H1 (cell line): ENCODE data around the gene PDE8B. TPM values are rescaled to one million over a fixed set of nuclear protein-coding genes. Genes with fewer than 3 reads are reported as not detected.

Experiments
- CTCF ChIA-PET: fragments of 300-600 bp; sonication (Branson Sonifier 250); formaldehyde crosslinking; loops from one replicate; lab custom pipeline; 2021; ENCODE audit not compliant: partially characterized antibody; lab: Charles Lee
- POLR2A ChIA-PET: fragments of 300-600 bp; sonication (Branson Sonifier 250); formaldehyde crosslinking; loops from one replicate; lab custom pipeline; 2021; ENCODE audit warnings: inconsistent platforms; ENCODE audit not compliant: partially characterized antibody; lab: Charles Lee
- DNase-seq, 2 experiments: peaks; one replicate each; pipeline versions ENCODE4 v3.0.0 to v3.0.0-alpha.2; 2010 to 2022; ENCODE audit warnings: low spot score in 2 of 2, low read depth in 1 of 2, mixed read lengths in 1 of 2
- FAIRE-seq: peaks from 2 replicates; lab custom pipeline; 2011; peaks lifted over from hg19 to GRCh38; lab: Jason Lieb, UNC
- H2AFZ ChIP-seq: 2 replicates; pipeline ENCODE4 v1.8.1; 2012; ENCODE audit warnings: low read length, inconsistent platforms
- H2AK5ac ChIP-seq: 2 replicates; pipeline ENCODE4 v1.6.1; 2013; ENCODE audit warnings: low read depth, low read length
- H2BK120ac ChIP-seq: replicated peaks from 2 replicates; pipeline ENCODE3; 2013; ENCODE audit warnings: low read depth, low read length, inconsistent platforms
- H2BK12ac ChIP-seq: 2 replicates; pipeline ENCODE4 v1.6.1; 2013; ENCODE audit warnings: low read depth, low read length
- H2BK15ac ChIP-seq: 2 replicates; pipeline ENCODE4 v1.6.1; 2013; ENCODE audit warnings: low read length
- H2BK20ac ChIP-seq: 2 replicates; pipeline ENCODE4 v1.6.1; 2013; ENCODE audit warnings: low read length
- H2BK5ac ChIP-seq: 2 replicates; pipeline ENCODE4 v1.6.1; 2013; ENCODE audit warnings: low read depth, low read length
- H3K14ac ChIP-seq: 2 replicates; pipeline ENCODE4 v1.6.1; 2013; ENCODE audit warnings: inconsistent platforms; ENCODE audit not compliant: insufficient read length
- H3K18ac ChIP-seq: 2 replicates; pipeline ENCODE4 v1.6.1; 2013; ENCODE audit warnings: low read length; ENCODE audit errors: extremely low read depth
- H3K23ac ChIP-seq: 2 replicates; pipeline ENCODE4 v1.6.1; 2013; ENCODE audit warnings: inconsistent platforms; ENCODE audit not compliant: insufficient read length
- H3K23me2 ChIP-seq: 2 replicates; pipeline ENCODE4 v1.6.1; 2013; ENCODE audit warnings: low read depth, low read length
- H3K27ac ChIP-seq: 2 replicates; pipeline ENCODE4 v1.6.1; 2011; ENCODE audit warnings: low read depth, low read length, inconsistent platforms
- H3K27me3 ChIP-seq, 4 experiments: replicated peaks in 1 of 4; 1 replicate in 1 of 4; 2 replicates in 3 of 4; pipeline versions ENCODE4 v1.6.1 to v1.8.1; 2011 to 2013; ENCODE audit warnings: low read length in 3 of 4, mild to moderate bottlenecking in 3 of 4, inconsistent platforms in 2 of 4, mixed read lengths in 2 of 4, moderate library complexity in 1 of 4; ENCODE audit not compliant: control insufficient read depth in 3 of 4, insufficient read depth in 3 of 4; ENCODE audit errors: extremely low read depth in 1 of 4
- H3K36me3 ChIP-seq, 4 experiments: 2 replicates each; pipeline versions ENCODE4 v1.6.1 to v1.8.1; 2011 to 2013; ENCODE audit warnings: mild to moderate bottlenecking in 4 of 4, low read length in 3 of 4, moderate library complexity in 2 of 4, control low read depth in 1 of 4, inconsistent platforms in 1 of 4; ENCODE audit not compliant: insufficient read depth in 4 of 4, control insufficient read depth in 2 of 4
- H3K4ac ChIP-seq: replicated peaks from 2 replicates; pipeline ENCODE3; 2013; ENCODE audit warnings: low read length, low read depth, mixed read lengths, inconsistent platforms; ENCODE audit not compliant: insufficient read length
- H3K4me1 ChIP-seq, 4 experiments: replicated peaks in 1 of 4; 1 replicate in 1 of 4; 2 replicates in 3 of 4; pipeline versions ENCODE4 v1.6.1 to v1.8.1; 2011 to 2013; ENCODE audit warnings: low read length in 3 of 4, inconsistent platforms in 2 of 4, mixed read lengths in 1 of 4; ENCODE audit not compliant: insufficient read depth in 4 of 4, control insufficient read depth in 3 of 4
- H3K4me2 ChIP-seq, 2 experiments: 2 replicates each; pipeline versions ENCODE4 v1.6.1 to v1.8.1; 2011 to 2013; ENCODE audit warnings: low read depth in 2 of 2, low read length in 2 of 2, control low read depth in 1 of 2, inconsistent platforms in 1 of 2, mild to moderate bottlenecking in 1 of 2; ENCODE audit not compliant: insufficient read depth in 1 of 2
- H3K4me3 ChIP-seq, 4 experiments: fragments of 200-600, 300-600 bp in 1 of 4; sonication (generic), shearing (Covaris generic), sonication (Bioruptor Twin) in 1 of 4; 2 replicates each; pipeline versions ENCODE4 v1.5.1 to v1.8.1; 2011 to 2016; ENCODE audit warnings: low read length in 4 of 4, low read depth in 3 of 4, control low read depth in 2 of 4, inconsistent platforms in 2 of 4, mild to moderate bottlenecking in 2 of 4, mixed read lengths in 1 of 4, moderate library complexity in 1 of 4; ENCODE audit not compliant: insufficient read depth in 2 of 4; ENCODE audit errors: extremely low read depth in 1 of 4
- H3K56ac ChIP-seq: replicated peaks from 2 replicates; pipeline ENCODE3; 2013; ENCODE audit warnings: low read depth, mild to moderate bottlenecking, mixed read lengths, low read length, inconsistent platforms; ENCODE audit not compliant: insufficient read length
- H3K79me1 ChIP-seq: 2 replicates; pipeline ENCODE4 v1.6.1; 2013; ENCODE audit warnings: low read depth, low read length, control low read depth
- H3K79me2 ChIP-seq, 2 experiments: 2 replicates each; pipeline versions ENCODE4 v1.6.1 to v1.8.1; 2012 to 2013; ENCODE audit warnings: low read length in 2 of 2, mild to moderate bottlenecking in 2 of 2, inconsistent platforms in 1 of 2; ENCODE audit not compliant: insufficient read depth in 2 of 2, control insufficient read depth in 1 of 2
- H3K9ac ChIP-seq, 4 experiments: replicated peaks in 1 of 4; 1 replicate in 1 of 4; 2 replicates in 3 of 4; pipeline versions ENCODE4 v1.6.1 to v1.8.1; 2011 to 2013; ENCODE audit warnings: low read depth in 3 of 4, low read length in 3 of 4, control low read depth in 2 of 4, mild to moderate bottlenecking in 2 of 4, moderate library complexity in 2 of 4, inconsistent platforms in 1 of 4; ENCODE audit errors: extremely low read depth in 1 of 4
- H3K9me3 ChIP-seq, 2 experiments: 2 replicates each; pipeline versions ENCODE4 v1.6.1 to v1.8.1; 2012 to 2013; ENCODE audit warnings: mild to moderate bottlenecking in 2 of 2, moderate library complexity in 2 of 2, control low read depth in 1 of 2, inconsistent platforms in 1 of 2, low read depth in 1 of 2, low read length in 1 of 2, mixed read lengths in 1 of 2; ENCODE audit not compliant: insufficient read depth in 2 of 2
- H4K20me1 ChIP-seq, 2 experiments: replicated peaks in 1 of 2; 2 replicates each; pipeline versions ENCODE3 to v1.8.1; 2011 to 2013; ENCODE audit warnings: inconsistent platforms in 2 of 2, low read length in 2 of 2, mild to moderate bottlenecking in 1 of 2; ENCODE audit not compliant: insufficient read depth in 2 of 2, control insufficient read depth in 1 of 2
- H4K5ac ChIP-seq: 2 replicates; pipeline ENCODE4 v1.6.1; 2013; ENCODE audit warnings: low read length, low read depth, mixed read lengths, inconsistent platforms; ENCODE audit not compliant: insufficient read length
- H4K8ac ChIP-seq: 2 replicates; pipeline ENCODE4 v1.8.0; 2013; ENCODE audit warnings: mild to moderate bottlenecking, moderate library complexity, low read length, inconsistent platforms; ENCODE audit not compliant: insufficient read depth; ENCODE audit errors: extremely low read depth
- H4K91ac ChIP-seq: replicated peaks from 2 replicates; pipeline ENCODE3; 2013; ENCODE audit warnings: low read length, mixed read lengths, inconsistent platforms; ENCODE audit not compliant: insufficient read length
- BCL11A ChIP-seq, 2 experiments: IDR thresholded peaks; one replicate each; pipeline ENCODE4 v1.6.1; 2011; ENCODE audit warnings: low read depth in 2 of 2, low read length in 2 of 2, mild to moderate bottlenecking in 2 of 2
- BRCA1 ChIP-seq: IDR thresholded peaks from 2 replicates; pipeline ENCODE4 v1.6.1; 2012; ENCODE audit warnings: low read depth, low read length, improper control_type of control experiment
- FOSL1 ChIP-seq: IDR thresholded peaks from 2 replicates; pipeline ENCODE4 v1.6.1; 2011; ENCODE audit warnings: mild to moderate bottlenecking, low read depth, low read length, moderate library complexity; ENCODE audit not compliant: insufficient read depth
- JUN ChIP-seq: IDR thresholded peaks from 2 replicates; pipeline ENCODE4 v1.6.1; 2011; ENCODE audit warnings: low read depth, mild to moderate bottlenecking, improper control_type of control experiment, low read length
- KDM1A ChIP-seq: fragments of 200-600, 300-600 bp; sonication (generic); IDR thresholded peaks from 2 replicates; pipeline ENCODE4 v1.7.1; 2016; ENCODE audit warnings: mild to moderate bottlenecking, low read length, borderline replicate concordance
- NANOG ChIP-seq: IDR thresholded peaks from 2 replicates; pipeline ENCODE4 v1.6.1; 2011; ENCODE audit warnings: low read length, low read depth, mild to moderate bottlenecking, inconsistent platforms; ENCODE audit not compliant: insufficient read depth, poor library complexity, severe bottlenecking
- RFX5 ChIP-seq: IDR thresholded peaks from 2 replicates; pipeline ENCODE4 v1.6.1; 2011; ENCODE audit warnings: low read depth, low read length, improper control_type of control experiment, borderline replicate concordance
- SIN3A ChIP-seq, 2 experiments: IDR thresholded peaks in 1 of 2; conservative IDR thresholded peaks in 1 of 2; 2 replicates each; pipeline ENCODE4 v1.6.1; 2011 to 2012; ENCODE audit warnings: low read length in 2 of 2, improper control_type of control experiment in 1 of 2, low read depth in 1 of 2, mild to moderate bottlenecking in 1 of 2
- SP2 ChIP-seq: IDR thresholded peaks from 2 replicates; pipeline ENCODE4 v1.6.1; 2012; ENCODE audit warnings: mild to moderate bottlenecking, low read length, inconsistent platforms
- TAF1 ChIP-seq: IDR thresholded peaks from 2 replicates; pipeline ENCODE4 v1.6.1; 2011; ENCODE audit warnings: mild to moderate bottlenecking, low read depth, low read length
- YY1 ChIP-seq: IDR thresholded peaks from 2 replicates; pipeline ENCODE4 v1.6.1; 2011; ENCODE audit warnings: low read depth, mild to moderate bottlenecking, low read length
- ZNF274 ChIP-seq: IDR thresholded peaks from 2 replicates; pipeline ENCODE4 v1.7.0; 2012; ENCODE audit warnings: low read length, borderline replicate concordance; ENCODE audit errors: extremely low read depth
- WGBS, 2 experiments: shearing (Covaris generic) in 1 of 2; methylation state at CpG; one replicate each; pipeline versions ENCODE4 v1.1.6 to v1.1.7; 2013 to 2015; ENCODE audit warnings: low lambda C conversion rate in 2 of 2, mixed read lengths in 2 of 2, inconsistent platforms in 1 of 2, low coverage in 1 of 2, missing lambda C conversion rate in 1 of 2; ENCODE audit not compliant: insufficient replicate concordance in 2 of 2, insufficient coverage in 1 of 2, insufficient read length in 1 of 2; ENCODE audit errors: extremely low coverage in 1 of 2, missing lambda C conversion rate in 1 of 2; 5-methylcytosine and 5-hydroxymethylcytosine counted together
- polyA plus RNA-seq, 7 experiments: library from polyadenylated mRNA; depleted of rRNA in 3 of 7; stranded (reverse) in 5 of 7; unstranded in 2 of 7; fragments of >200 nt in 5 of 7; fragments of 200-250 nt in 2 of 7; gene quantifications; 1 replicate in 5 of 7; 2 replicates in 1 of 7; 4 replicates in 1 of 7; pipeline versions ENCODE4 v1.2.1 to v1.2.3, GENCODE V29; 2011 to 2013; ENCODE audit warnings: missing spikeins in 2 of 7, mixed read lengths in 2 of 7
- total RNA-seq: library from RNA; stranded (reverse); fragmentation: NEBNext Ultra II Directional; extraction: Animal tissue kit (Norgen Biotek cat#: 25700); gene quantifications from 2 replicates; pipeline ENCODE4 v1.2.1, GENCODE V29; 2021

Gene PDE8B
- total and polyA plus RNA-seq, 2 of the 8 experiments (the other 6 are each of a cell fraction or from before 2014, with no cell fraction given): 0.32 to 1.1 TPM

- Histone ChIP-seq H3K56ac (no peak overlapping the region), H2BK15ac (no peak overlapping the region), H2BK120ac (no peak overlapping the region), H2BK5ac (no peak overlapping the region), H4K8ac (no peak overlapping the region), H3K14ac (no peak overlapping the region), H3K23me2 (no peaks in the 10 kb centered on the region), H3K18ac (no peak overlapping the region), H4K91ac (no peak overlapping the region), H3K4me1 (peaks cover 0 to 9% (median 5%) of the 10 kb centered on the region in 4 experiments; a peak in 4 of 7 replicates), H2AFZ (no peak overlapping the region), H3K4me3 (no peak overlapping the region), H2BK20ac (no peak overlapping the region), H3K27ac (no peak overlapping the region), H3K79me2 (no peaks in the 10 kb centered on the region), H3K79me1 (no peaks in the 10 kb centered on the region), H2AK5ac (no peak overlapping the region), H3K4me2 (no peak overlapping the region), H4K20me1 (no peaks in the 10 kb centered on the region), H3K23ac (no peak overlapping the region), H3K9ac (no peak overlapping the region), H3K27me3 (no peaks in the 10 kb centered on the region; a peak in 1 of 7 replicates), H3K36me3 (no peaks in the 10 kb centered on the region), H2BK12ac (no peak overlapping the region), H3K4ac (no peak overlapping the region), H4K5ac (no peak overlapping the region), H3K9me3 (no peaks in the 10 kb centered on the region)
- POLR2A ChIA-PET: no interaction called here
- WGBS, 2 experiments: 94% methylated on average over 3 of the region's 3 CpGs; no CpG with 5 or more reads in 1 of the 2 experiments
- DNase-seq (no peak), FAIRE-seq (peak; percentile 7)
- CTCF ChIA-PET: no interaction called here
- no peak for TF ChIP-seq BCL11A (IDR thresholded peaks at IDR 0.05; ENCODE audit: low read depth in 2 of 2, low read length in 2 of 2)
- no peak for TF ChIP-seq RFX5
- TF ChIP-seq SIN3A (conservative IDR thresholded peaks at IDR 0.05 in 1 of 2, IDR thresholded peaks at IDR 0.05 in 1 of 2; ENCODE audit: low read depth in 1 of 2, low read length in 2 of 2): no peak
- no peak for TF ChIP-seq TAF1
- no peak for TF ChIP-seq FOSL1
- no peak for TF ChIP-seq ZNF274
- no peak for TF ChIP-seq JUN
- TF ChIP-seq NANOG: no peak
- TF ChIP-seq YY1: no peak
- no peak for TF ChIP-seq SP2
- TF ChIP-seq BRCA1: no peak
- TF ChIP-seq KDM1A: no peak
These were observed 119.4 kb downstream of the PDE8B start for GRCh38 chr5:77329664-77330430.
